ENCODE measurements around the gene ARSA.

Gene ARSA

GRCh38 chr22:50674606-50675552 lies 46.9 kb upstream of the ARSA start (continued):
- TF ChIP-seq ZBTB6 (tag by site-specific recombination; IDR thresholded peaks at IDR 0.05): no peak
- peak; percentile 69 for TF ChIP-seq ZNF157 (tag by site-specific recombination; IDR thresholded peaks at IDR 0.05)
- no peak for TF ChIP-seq ZNF530 (tag by site-specific recombination; IDR thresholded peaks at IDR 0.05; ENCODE audit: low read depth)
- TF ChIP-seq ZNF174 (tag by site-specific recombination; IDR thresholded peaks at IDR 0.05): no peak
- TF ChIP-seq WT1 (tag by site-specific recombination; IDR thresholded peaks at IDR 0.05): no peak
- TF ChIP-seq ZNF48 (tag by site-specific recombination; IDR thresholded peaks at IDR 0.05): no peak
- no peak for TF ChIP-seq ZNF175 (tag by site-specific recombination; IDR thresholded peaks at IDR 0.05)
- peak; percentile 97 for TF ChIP-seq KLF1 (tag by site-specific recombination; IDR thresholded peaks at IDR 0.05)
- TF ChIP-seq AEBP2 (tag by site-specific recombination; IDR thresholded peaks at IDR 0.05; ENCODE audit: borderline replicate concordance): no peak

- Histone ChIP-seq H3K27ac (ENCODE audit: extremely low read depth, low read depth, low read length) (no peak overlapping the region), H3K4me3 (ENCODE audit: low read depth, low read length) (no peak overlapping the region), H3K9me3 (ENCODE audit: control insufficient read depth, insufficient read depth, low read depth, low read length) (no peaks in the 10 kb centered on the region), H3K4me1 (ENCODE audit: control insufficient read depth, insufficient read depth, low read length) (no peaks in the 10 kb centered on the region), H3K36me3 (ENCODE audit: control insufficient read depth in 2 of 2, insufficient read depth in 1 of 2, low read length in 2 of 2) (no peaks in the 10 kb centered on the region)
- CTCF ChIA-PET: no interaction called here
- POLR2A ChIA-PET: interaction anchor here (0.6 to 1.1 kb wide), 2 partner anchors 22 to 43 kb away, joined by 3 to 5 read pairs; no protein-coding TSS in a partner anchor
- TF ChIP-seq ZNF776 (tag by site-specific recombination; IDR thresholded peaks at IDR 0.05; ENCODE audit: borderline replicate concordance): no peak
- no peak for TF ChIP-seq ZNF658 (tag by site-specific recombination; IDR thresholded peaks at IDR 0.05)
- TF ChIP-seq ZNF664 (tag by site-specific recombination; IDR thresholded peaks at IDR 0.05): no peak
- TF ChIP-seq ZNF704 (tag by site-specific recombination; IDR thresholded peaks at IDR 0.05): no peak
- no peak for TF ChIP-seq ZNF184 (tag by site-specific recombination; IDR thresholded peaks at IDR 0.05)
Measured at GRCh38 chr22:50674130-50674500, 46.2 kb upstream of the ARSA start.

- CTCF ChIA-PET: no interaction called here
- no peak overlapping the region for H3K4me3 ChIP-seq (ENCODE audit: low read depth, low read length)
- no peak overlapping the region for H3K27ac ChIP-seq (ENCODE audit: extremely low read depth, low read depth, low read length)
- H3K36me3 ChIP-seq (ENCODE audit: control insufficient read depth in 2 of 2, insufficient read depth in 1 of 2, low read length in 2 of 2): no peaks in the 10 kb centered on the region
- POLR2A ChIA-PET: no interaction called here
- H3K9me3 ChIP-seq (ENCODE audit: control insufficient read depth, insufficient read depth, low read depth, low read length): no peaks in the 10 kb centered on the region
- H3K4me1 ChIP-seq (ENCODE audit: control insufficient read depth, insufficient read depth, low read length): no peaks in the 10 kb centered on the region
- TF ChIP-seq ZNF529 (tag by site-specific recombination; IDR thresholded peaks at IDR 0.05; ENCODE audit: insufficient replicate concordance) (peak; percentile 52), ZNF202 (tag by site-specific recombination; IDR thresholded peaks at IDR 0.05; ENCODE audit: borderline replicate concordance) (peak; percentile 47; the same call in 1 of the 2 replicates), MZF1 (tag by site-specific recombination; IDR thresholded peaks at IDR 0.05; ENCODE audit: borderline replicate concordance) (no peak), ZNF239 (tag by site-specific recombination; IDR thresholded peaks at IDR 0.05) (no peak), KLF8 (tag by site-specific recombination; IDR thresholded peaks at IDR 0.05) (peak; percentile 59; the same call in 1 of the 2 replicates), ZBTB7A (tag by site-specific recombination; IDR thresholded peaks at IDR 0.05; ENCODE audit: low read depth) (no peak), OVOL3 (tag by site-specific recombination; IDR thresholded peaks at IDR 0.05) (no peak), ZSCAN30 (tag by site-specific recombination; IDR thresholded peaks at IDR 0.05) (no peak), ZNF768 (tag by site-specific recombination; IDR thresholded peaks at IDR 0.05) (no peak), ZNF658 (tag by site-specific recombination; IDR thresholded peaks at IDR 0.05) (no peak), SCRT2 (tag by site-specific recombination; IDR thresholded peaks at IDR 0.05) (no peak), ZNF394 (tag by site-specific recombination; IDR thresholded peaks at IDR 0.05; ENCODE audit: borderline replicate concordance) (no peak), IKZF3 (tag by site-specific recombination; IDR thresholded peaks at IDR 0.05) (no peak)
Measured at GRCh38 chr22:50673231-50674129, 45.5 kb upstream of the ARSA start.
